Astrocyte (in vitro differentiated cells and primary cell): Measurements from ENCODE around the gene PPP2R2B. TPM values are rescaled to one million over a fixed set of nuclear protein-coding genes. Genes with fewer than 3 reads are reported as not detected.

ENCODE experiments used
- DNase-seq: peaks from one replicate; pipeline ENCODE4 v3.0.0-alpha.2; 2010; ENCODE audit warnings: low read depth
- FAIRE-seq: peaks from 2 replicates; lab custom pipeline; 2011; peaks lifted over from hg19 to GRCh38; lab: Jason Lieb, UNC
- H2AFZ ChIP-seq: 2 replicates; pipeline ENCODE4 v1.6.0; 2012; ENCODE audit warnings: low read depth, low read length, inconsistent platforms
- H3K27ac ChIP-seq: 2 replicates; pipeline ENCODE4 v1.5.1; 2011; ENCODE audit warnings: low read depth, low read length, inconsistent platforms
- H3K27me3 ChIP-seq: 2 replicates; pipeline ENCODE4 v1.6.0; 2011; ENCODE audit warnings: low read length, inconsistent platforms; ENCODE audit not compliant: insufficient read depth
- H3K36me3 ChIP-seq: 2 replicates; pipeline ENCODE4 v1.5.1; 2011; ENCODE audit warnings: low read length, inconsistent platforms; ENCODE audit not compliant: insufficient read depth
- H3K4me1 ChIP-seq: 2 replicates; pipeline ENCODE4 v1.5.1; 2011; ENCODE audit warnings: low read length, inconsistent platforms; ENCODE audit not compliant: insufficient read depth
- H3K4me2 ChIP-seq: 2 replicates; pipeline ENCODE4 v1.6.0; 2012; ENCODE audit warnings: low read length, inconsistent platforms
- H3K4me3 ChIP-seq: 2 replicates; pipeline ENCODE4 v1.5.1; 2011; ENCODE audit warnings: low read depth, mild to moderate bottlenecking, low read length, inconsistent platforms; ENCODE audit not compliant: insufficient read depth
- H3K79me2 ChIP-seq: 2 replicates; pipeline ENCODE4 v1.6.0; 2012; ENCODE audit warnings: mild to moderate bottlenecking, low read length, inconsistent platforms; ENCODE audit not compliant: insufficient read depth
- H3K9ac ChIP-seq: 2 replicates; pipeline ENCODE4 v1.6.0; 2012; ENCODE audit warnings: mild to moderate bottlenecking, low read length, inconsistent platforms
- H3K9me3 ChIP-seq: 2 replicates; pipeline ENCODE4 v1.5.1; 2012; ENCODE audit warnings: low read depth, mild to moderate bottlenecking, low read length, inconsistent platforms; ENCODE audit not compliant: insufficient read depth
- H4K20me1 ChIP-seq: 2 replicates; pipeline ENCODE4 v1.6.0; 2012; ENCODE audit warnings: low read length, inconsistent platforms; ENCODE audit not compliant: insufficient read depth
- H3K27ac Mint-ChIP-seq: one replicate; pipeline ENCODE4 v1.8.0; 2021; ENCODE audit warnings: mild to moderate bottlenecking, mixed read lengths; ENCODE audit not compliant: unreplicated experiment
- H3K27me3 Mint-ChIP-seq: one replicate; pipeline ENCODE4 v1.8.0; 2021; ENCODE audit warnings: low read depth, mixed read lengths; ENCODE audit not compliant: unreplicated experiment
- H3K36me3 Mint-ChIP-seq: one replicate; pipeline ENCODE4 v1.8.0; 2021; ENCODE audit warnings: low read depth, mixed read lengths; ENCODE audit not compliant: unreplicated experiment
- H3K4me1 Mint-ChIP-seq: one replicate; pipeline ENCODE4 v1.8.0; 2021; ENCODE audit warnings: low read depth, mixed read lengths; ENCODE audit not compliant: unreplicated experiment
- H3K4me3 Mint-ChIP-seq: one replicate; pipeline ENCODE4 v1.8.0; 2021; ENCODE audit warnings: mild to moderate bottlenecking, moderate library complexity, mixed read lengths; ENCODE audit not compliant: unreplicated experiment
- H3K9me3 Mint-ChIP-seq: one replicate; pipeline ENCODE4 v1.8.0; 2021; ENCODE audit warnings: mild to moderate bottlenecking, mixed read lengths; ENCODE audit not compliant: unreplicated experiment
- CTCF ChIP-seq: IDR thresholded peaks from 2 replicates; pipeline ENCODE4 v1.5.1; 2011; ENCODE audit warnings: low read depth, mild to moderate bottlenecking, inconsistent platforms, low read length, moderate library complexity; ENCODE audit not compliant: insufficient read depth
- EZH2 ChIP-seq: IDR thresholded peaks from 2 replicates; pipeline ENCODE4 v1.6.1; 2012; ENCODE audit warnings: mild to moderate bottlenecking, low read length, inconsistent platforms; ENCODE audit not compliant: insufficient read depth
- total RNA-seq: library from RNA; stranded (reverse); gene quantifications from 2 replicates; pipeline ENCODE4 v1.2.1, GENCODE V29; 2021

Gene PPP2R2B
- total RNA-seq, 1 donor from 2014 or later = 5.2 TPM

- Histone ChIP-seq H3K9me3 (no peaks in the 10 kb centered on the region), H3K27me3 (no peaks in the 10 kb centered on the region), H2AFZ (no peak overlapping the region), H3K4me3 (no peak overlapping the region), H3K36me3 (no peaks in the 10 kb centered on the region), H3K9ac (no peak overlapping the region), H3K79me2 (no peaks in the 10 kb centered on the region), H3K4me1 (no peaks in the 10 kb centered on the region), H3K27ac (no peak overlapping the region), H4K20me1 (no peaks in the 10 kb centered on the region), H3K4me2 (no peak overlapping the region)
- H3K27me3 Mint-ChIP-seq = no peaks in the 10 kb centered on the region
- H3K4me3 Mint-ChIP-seq = no peak overlapping the region
- peaks cover 2% of the 10 kb centered on the region for H3K9me3 Mint-ChIP-seq
- H3K27ac Mint-ChIP-seq = no peak overlapping the region
- TF ChIP-seq EZH2 = no peak
- no peak for TF ChIP-seq CTCF
- no peak for DNase-seq
- no peaks in the 10 kb centered on the region for H3K4me1 Mint-ChIP-seq
- FAIRE-seq = no peak
- H3K36me3 Mint-ChIP-seq = peaks cover 5% of the 10 kb centered on the region
Observed at GRCh38 chr5:146633323-146633764, 245.2 kb downstream of the PPP2R2B start.

- TF ChIP-seq EZH2 (no peak), CTCF (no peak)
- H3K4me1 Mint-ChIP-seq = no peaks in the 10 kb centered on the region
- peaks cover 5% of the 10 kb centered on the region for H3K36me3 Mint-ChIP-seq
- H4K20me1 ChIP-seq = no peaks in the 10 kb centered on the region
- H3K9me3 ChIP-seq = no peaks in the 10 kb centered on the region
- no peak overlapping the region for H3K4me2 ChIP-seq
- DNase-seq (no peak), FAIRE-seq (no peak)
- H3K27me3 Mint-ChIP-seq = no peaks in the 10 kb centered on the region
- no peaks in the 10 kb centered on the region for H3K36me3 ChIP-seq
- no peak overlapping the region for H3K27ac ChIP-seq
- no peak overlapping the region for H3K4me3 Mint-ChIP-seq
- no peaks in the 10 kb centered on the region for H3K27me3 ChIP-seq
- H3K4me3 ChIP-seq = no peak overlapping the region
- no peaks in the 10 kb centered on the region for H3K79me2 ChIP-seq
- no peak overlapping the region for H2AFZ ChIP-seq
- H3K27ac Mint-ChIP-seq = no peak overlapping the region
- H3K4me1 ChIP-seq = no peaks in the 10 kb centered on the region
- no peak overlapping the region for H3K9ac ChIP-seq
- peaks cover 2% of the 10 kb centered on the region for H3K9me3 Mint-ChIP-seq
Observed at GRCh38 chr5:146632620-146633322, 245.8 kb downstream of the PPP2R2B start.

GRCh38 chr5:146630472-146630871 lies 248.1 kb downstream of the PPP2R2B start:
- no peak overlapping the region for H3K4me3 ChIP-seq
- Mint-ChIP-seq H3K36me3 (peaks cover 5% of the 10 kb centered on the region), H3K27me3 (no peaks in the 10 kb centered on the region), H3K27ac (no peak overlapping the region), H3K4me3 (no peak overlapping the region), H3K9me3 (peaks cover 5% of the 10 kb centered on the region), H3K4me1 (no peaks in the 10 kb centered on the region)
- no peak for TF ChIP-seq EZH2
- TF ChIP-seq CTCF = no peak
- H3K9me3 ChIP-seq = no peaks in the 10 kb centered on the region
- no peak overlapping the region for H3K9ac ChIP-seq
- H3K27me3 ChIP-seq = no peaks in the 10 kb centered on the region
- H3K79me2 ChIP-seq = no peaks in the 10 kb centered on the region
- DNase-seq = peak; percentile 2
- no peaks in the 10 kb centered on the region for H4K20me1 ChIP-seq
- no peak overlapping the region for H3K4me2 ChIP-seq
- FAIRE-seq = no peak
- H3K27ac ChIP-seq = no peak overlapping the region
- no peaks in the 10 kb centered on the region for H3K4me1 ChIP-seq
- H2AFZ ChIP-seq = no peak overlapping the region
- H3K36me3 ChIP-seq = no peaks in the 10 kb centered on the region
